HepG2 (cell line): ENCODE measurements around the gene BPIFB2. TPM values are rescaled to one million over a fixed set of nuclear protein-coding genes. Genes with fewer than 3 reads are reported as not detected.
A peak's percentile ranks its signal among the peaks of the same experiment; 100 is the strongest.

Source experiments
- BRD4 ChIP-seq: sonication (generic); formaldehyde crosslinking; IDR thresholded peaks from 2 replicates; pipeline ENCODE4 v1.4.0; 2020; ENCODE audit warnings: missing genetic modification reagents
- KDM2A ChIP-seq: sonication (generic); formaldehyde crosslinking; IDR thresholded peaks from 2 replicates; pipeline ENCODE4 v1.4.0; 2020; ENCODE audit warnings: low read depth, missing genetic modification reagents, borderline replicate concordance
- KLF13 ChIP-seq: sonication (generic); formaldehyde crosslinking; IDR thresholded peaks from 2 replicates; pipeline ENCODE4 v1.4.0; 2020; ENCODE audit warnings: mild to moderate bottlenecking, missing genetic modification reagents
- NFE2L2 ChIP-seq: fragments of 150-350 bp; IDR thresholded peaks from 2 replicates; pipeline ENCODE4 v1.6.1; 2014; ENCODE audit warnings: low read length
- PAX8 ChIP-seq: sonication (generic); formaldehyde crosslinking; IDR thresholded peaks from 2 replicates; pipeline ENCODE4 v1.8.0; 2022; ENCODE audit warnings: mild to moderate bottlenecking, missing genetic modification reagents, borderline replicate concordance
- SMARCE1 ChIP-seq: fragments of 450-650 bp; IDR thresholded peaks from 2 replicates; pipeline ENCODE4 v1.6.1; 2017; ENCODE audit warnings: borderline replicate concordance
- TBX2 ChIP-seq: sonication (generic); formaldehyde crosslinking; IDR thresholded peaks from 2 replicates; pipeline ENCODE4 v1.5.0; 2020; ENCODE audit warnings: missing genetic modification reagents, mild to moderate bottlenecking, borderline replicate concordance
- ZC3H13 ChIP-seq: sonication (generic); formaldehyde crosslinking; IDR thresholded peaks from 2 replicates; pipeline ENCODE4 v1.8.1; 2023; ENCODE audit warnings: mild to moderate bottlenecking, missing genetic modification reagents, moderate library complexity
- ZNF101 ChIP-seq: sonication (generic); formaldehyde crosslinking; IDR thresholded peaks from 2 replicates; pipeline ENCODE4 v1.4.0; 2020; ENCODE audit warnings: mild to moderate bottlenecking, low read depth, missing genetic modification reagents, borderline replicate concordance
- ZNF296 ChIP-seq: sonication (generic); formaldehyde crosslinking; conservative IDR thresholded peaks from 2 replicates; pipeline ENCODE4 v1.5.0; 2020; ENCODE audit warnings: mild to moderate bottlenecking, missing genetic modification reagents
- ZNF510 ChIP-seq: sonication (generic); formaldehyde crosslinking; IDR thresholded peaks from 2 replicates; pipeline ENCODE4 v1.4.0; 2020; ENCODE audit warnings: low read depth, mild to moderate bottlenecking, missing genetic modification reagents
- ZNF557 ChIP-seq: sonication (generic); formaldehyde crosslinking; IDR thresholded peaks from 2 replicates; pipeline ENCODE4 v1.4.0; 2020; ENCODE audit warnings: missing genetic modification reagents
- ZNF564 ChIP-seq: sonication (generic); formaldehyde crosslinking; IDR thresholded peaks from 2 replicates; pipeline ENCODE4 v1.8.1; 2023; ENCODE audit warnings: mild to moderate bottlenecking, missing genetic modification reagents
- ZNF761 ChIP-seq: sonication (generic); formaldehyde crosslinking; conservative IDR thresholded peaks from 2 replicates; pipeline ENCODE4 v1.4.0; 2020; ENCODE audit warnings: mild to moderate bottlenecking, missing genetic modification reagents
- ZNF879 ChIP-seq: sonication (generic); formaldehyde crosslinking; IDR thresholded peaks from 2 replicates; pipeline ENCODE4 v1.8.1; 2023; ENCODE audit warnings: missing genetic modification reagents
- ZNF883 ChIP-seq: sonication (generic); formaldehyde crosslinking; IDR thresholded peaks from 2 replicates; pipeline ENCODE4 v1.5.1; 2020; ENCODE audit warnings: mild to moderate bottlenecking, missing genetic modification reagents; ENCODE audit errors: not compliant biosample characterization
- polyA plus RNA-seq, 8 experiments: library from polyadenylated mRNA; depleted of rRNA in 3 of 8; stranded (reverse) in 7 of 8; unstranded in 1 of 8; fragments of >200 nt; fragmentation: Illumina TruSeq in 4 of 8; extraction: Trizol in 4 of 8; gene quantifications; 2 replicates each; pipeline versions ENCODE4 v1.2.1 to v1.2.3, GENCODE V29; 2011 to 2016; ENCODE audit warnings: low read depth in 4 of 8, missing spikeins in 1 of 8, mixed read lengths in 1 of 8; ENCODE audit not compliant: insufficient read depth in 1 of 8
- total RNA-seq, 5 experiments: library from RNA; depleted of rRNA; stranded (reverse); fragments of >200 nt; fragmentation: Illumina TruSeq; extraction: Trizol; gene quantifications; 2 replicates each; pipeline ENCODE4 v1.2.3, GENCODE V29; 2016; ENCODE audit warnings: low read depth in 1 of 5
- TF ChIP-seq, protein P1 (sequence below): sonication (generic); formaldehyde crosslinking; IDR thresholded peaks from 2 replicates; pipeline ENCODE4 v1.5.1; 2020; ENCODE audit warnings: mild to moderate bottlenecking, missing genetic modification reagents, borderline replicate concordance
- TF ChIP-seq, protein P2 (sequence below): sonication (generic); formaldehyde crosslinking; IDR thresholded peaks from 2 replicates; pipeline ENCODE4 v1.4.0; 2020; ENCODE audit warnings: missing genetic modification reagents
- TF ChIP-seq, protein P3 (sequence below): sonication (generic); formaldehyde crosslinking; IDR thresholded peaks from 2 replicates; pipeline ENCODE4 v1.5.1; 2020; ENCODE audit warnings: missing genetic modification reagents, mild to moderate bottlenecking, borderline replicate concordance

The BPIFB2 gene
- total and polyA plus RNA-seq, 2 of the 13 experiments (the other 11 are each of a cell fraction or from before 2014, with no cell fraction given), result 54.5 to 902 TPM

DNA sequence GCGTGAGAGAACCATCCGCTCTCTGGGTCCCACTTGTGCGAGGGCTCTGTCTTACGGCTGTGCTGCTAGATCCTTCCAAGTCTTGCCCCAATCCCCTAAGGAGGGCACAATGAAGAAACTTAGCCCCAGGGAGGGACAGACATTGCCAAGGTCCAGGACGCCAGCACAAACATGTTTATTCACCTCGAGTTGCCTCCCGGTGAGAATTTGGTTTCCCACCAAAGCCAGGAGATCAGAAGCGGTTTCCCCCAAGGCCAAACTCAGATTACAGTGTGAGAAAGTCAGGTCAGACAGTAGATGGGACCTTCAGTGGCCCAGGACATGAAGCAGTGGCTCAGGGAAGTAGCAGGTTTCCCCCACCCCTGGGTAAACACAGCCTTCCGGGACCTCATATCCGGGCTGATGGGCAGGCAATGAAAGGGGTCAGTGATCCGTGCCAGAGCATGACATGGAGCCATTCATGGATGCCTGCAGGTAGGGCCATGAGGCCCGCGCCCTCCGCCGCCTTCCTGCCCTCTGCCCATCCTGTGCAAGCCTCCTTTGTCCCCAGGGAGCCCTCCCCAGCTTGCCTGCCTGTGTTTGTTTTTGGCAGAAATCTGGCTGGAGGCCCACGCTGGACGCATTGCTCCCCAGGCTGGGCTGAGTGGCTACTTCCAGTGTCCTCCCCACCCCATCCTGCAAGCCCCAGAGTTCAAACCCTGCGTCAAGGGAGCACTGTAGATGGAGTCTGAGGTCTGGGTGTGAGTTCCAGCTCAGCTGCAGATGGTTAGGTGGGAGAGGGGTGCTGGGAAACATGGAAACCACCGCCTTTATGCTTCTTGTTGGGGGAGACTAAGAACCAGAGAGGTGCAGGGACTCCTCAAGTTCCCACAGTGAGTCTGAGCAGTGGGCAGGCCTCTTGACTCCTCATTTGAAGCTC is 2.0 kb downstream of the BPIFB2 start (continued):
- TF ChIP-seq, protein P1, sequence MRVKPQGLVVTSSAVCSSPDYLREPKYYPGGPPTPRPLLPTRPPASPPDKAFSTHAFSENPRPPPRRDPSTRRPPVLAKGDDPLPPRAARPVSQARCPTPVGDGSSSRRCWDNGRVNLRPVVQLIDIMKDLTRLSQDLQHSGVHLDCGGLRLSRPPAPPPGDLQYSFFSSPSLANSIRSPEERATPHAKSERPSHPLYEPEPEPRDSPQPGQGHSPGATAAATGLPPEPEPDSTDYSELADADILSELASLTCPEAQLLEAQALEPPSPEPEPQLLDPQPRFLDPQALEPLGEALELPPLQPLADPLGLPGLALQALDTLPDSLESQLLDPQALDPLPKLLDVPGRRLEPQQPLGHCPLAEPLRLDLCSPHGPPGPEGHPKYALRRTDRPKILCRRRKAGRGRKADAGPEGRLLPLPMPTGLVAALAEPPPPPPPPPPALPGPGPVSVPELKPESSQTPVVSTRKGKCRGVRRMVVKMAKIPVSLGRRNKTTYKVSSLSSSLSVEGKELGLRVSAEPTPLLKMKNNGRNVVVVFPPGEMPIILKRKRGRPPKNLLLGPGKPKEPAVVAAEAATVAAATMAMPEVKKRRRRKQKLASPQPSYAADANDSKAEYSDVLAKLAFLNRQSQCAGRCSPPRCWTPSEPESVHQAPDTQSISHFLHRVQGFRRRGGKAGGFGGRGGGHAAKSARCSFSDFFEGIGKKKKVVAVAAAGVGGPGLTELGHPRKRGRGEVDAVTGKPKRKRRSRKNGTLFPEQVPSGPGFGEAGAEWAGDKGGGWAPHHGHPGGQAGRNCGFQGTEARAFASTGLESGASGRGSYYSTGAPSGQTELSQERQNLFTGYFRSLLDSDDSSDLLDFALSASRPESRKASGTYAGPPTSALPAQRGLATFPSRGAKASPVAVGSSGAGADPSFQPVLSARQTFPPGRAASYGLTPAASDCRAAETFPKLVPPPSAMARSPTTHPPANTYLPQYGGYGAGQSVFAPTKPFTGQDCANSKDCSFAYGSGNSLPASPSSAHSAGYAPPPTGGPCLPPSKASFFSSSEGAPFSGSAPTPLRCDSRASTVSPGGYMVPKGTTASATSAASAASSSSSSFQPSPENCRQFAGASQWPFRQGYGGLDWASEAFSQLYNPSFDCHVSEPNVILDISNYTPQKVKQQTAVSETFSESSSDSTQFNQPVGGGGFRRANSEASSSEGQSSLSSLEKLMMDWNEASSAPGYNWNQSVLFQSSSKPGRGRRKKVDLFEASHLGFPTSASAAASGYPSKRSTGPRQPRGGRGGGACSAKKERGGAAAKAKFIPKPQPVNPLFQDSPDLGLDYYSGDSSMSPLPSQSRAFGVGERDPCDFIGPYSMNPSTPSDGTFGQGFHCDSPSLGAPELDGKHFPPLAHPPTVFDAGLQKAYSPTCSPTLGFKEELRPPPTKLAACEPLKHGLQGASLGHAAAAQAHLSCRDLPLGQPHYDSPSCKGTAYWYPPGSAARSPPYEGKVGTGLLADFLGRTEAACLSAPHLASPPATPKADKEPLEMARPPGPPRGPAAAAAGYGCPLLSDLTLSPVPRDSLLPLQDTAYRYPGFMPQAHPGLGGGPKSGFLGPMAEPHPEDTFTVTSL (CRISPR knock-in tag), result peak; percentile 94
- TF ChIP-seq, protein P2, sequence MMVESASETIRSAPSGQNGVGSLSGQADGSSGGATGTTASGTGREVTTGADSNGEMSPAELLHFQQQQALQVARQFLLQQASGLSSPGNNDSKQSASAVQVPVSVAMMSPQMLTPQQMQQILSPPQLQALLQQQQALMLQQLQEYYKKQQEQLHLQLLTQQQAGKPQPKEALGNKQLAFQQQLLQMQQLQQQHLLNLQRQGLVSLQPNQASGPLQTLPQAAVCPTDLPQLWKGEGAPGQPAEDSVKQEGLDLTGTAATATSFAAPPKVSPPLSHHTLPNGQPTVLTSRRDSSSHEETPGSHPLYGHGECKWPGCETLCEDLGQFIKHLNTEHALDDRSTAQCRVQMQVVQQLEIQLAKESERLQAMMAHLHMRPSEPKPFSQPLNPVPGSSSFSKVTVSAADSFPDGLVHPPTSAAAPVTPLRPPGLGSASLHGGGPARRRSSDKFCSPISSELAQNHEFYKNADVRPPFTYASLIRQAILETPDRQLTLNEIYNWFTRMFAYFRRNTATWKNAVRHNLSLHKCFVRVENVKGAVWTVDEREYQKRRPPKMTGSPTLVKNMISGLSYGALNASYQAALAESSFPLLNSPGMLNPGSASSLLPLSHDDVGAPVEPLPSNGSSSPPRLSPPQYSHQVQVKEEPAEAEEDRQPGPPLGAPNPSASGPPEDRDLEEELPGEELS (CRISPR knock-in tag), result peak; percentile 95
- TF ChIP-seq TBX2 (peak; percentile 99), ZNF761 (CRISPR knock-in tag) (peak; percentile 99; the same call in 1 of the 2 replicates), ZNF557 (CRISPR knock-in tag) (no peak), KDM2A (CRISPR knock-in tag) (peak; percentile 84), KLF13 (CRISPR knock-in tag) (0 out of 2 replicates have a peak, but pooled peaks have one; percentile 25), ZNF883 (CRISPR knock-in tag) (peak; percentile 96), ZNF296 (CRISPR knock-in tag) (peak; percentile 93), BRD4 (CRISPR knock-in tag) (peak; percentile 56; the same call in 1 of the 2 replicates), ZNF101 (CRISPR knock-in tag) (peak; percentile 95; the same call in 1 of the 2 replicates), ZNF510 (CRISPR knock-in tag) (peak; percentile 100), NFE2L2 (no peak), ZNF879 (peak; percentile 24; the same call in 1 of the 2 replicates), PAX8 (CRISPR knock-in tag) (peak; percentile 96), SMARCE1 (no peak), ZC3H13 (peak; percentile 88), ZNF564 (peak; percentile 88)
- TF ChIP-seq, protein P3, sequence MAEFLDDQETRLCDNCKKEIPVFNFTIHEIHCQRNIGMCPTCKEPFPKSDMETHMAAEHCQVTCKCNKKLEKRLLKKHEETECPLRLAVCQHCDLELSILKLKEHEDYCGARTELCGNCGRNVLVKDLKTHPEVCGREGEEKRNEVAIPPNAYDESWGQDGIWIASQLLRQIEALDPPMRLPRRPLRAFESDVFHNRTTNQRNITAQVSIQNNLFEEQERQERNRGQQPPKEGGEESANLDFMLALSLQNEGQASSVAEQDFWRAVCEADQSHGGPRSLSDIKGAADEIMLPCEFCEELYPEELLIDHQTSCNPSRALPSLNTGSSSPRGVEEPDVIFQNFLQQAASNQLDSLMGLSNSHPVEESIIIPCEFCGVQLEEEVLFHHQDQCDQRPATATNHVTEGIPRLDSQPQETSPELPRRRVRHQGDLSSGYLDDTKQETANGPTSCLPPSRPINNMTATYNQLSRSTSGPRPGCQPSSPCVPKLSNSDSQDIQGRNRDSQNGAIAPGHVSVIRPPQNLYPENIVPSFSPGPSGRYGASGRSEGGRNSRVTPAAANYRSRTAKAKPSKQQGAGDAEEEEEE, result no peak
